Heart left ventricle (tissue), 13 donors: ENCODE data around the gene RCN2.

Experiments
- POLR2A ChIP-seq, 2 donors: fragments of 450-650 bp; IDR thresholded peaks; one replicate each; pipeline ENCODE4 v1.6.1; 2017; ENCODE audit warnings: antibody characterized with exemption in 2 of 2, mild to moderate bottlenecking in 2 of 2, moderate library complexity in 2 of 2
- TF ChIP-seq, protein P1 (sequence below), 12 donors: fragments of 200-600 bp; sonication (generic) in 4 of 12; IDR thresholded peaks; one replicate each; pipeline versions ENCODE4 v1.5.0 to v1.8.0; 2018 to 2022; ENCODE audit warnings: antibody characterized with exemption in 12 of 12, mild to moderate bottlenecking in 5 of 12
- donor health status: ischemic (EF 13 %, LVEDD 7.1; RV severe dilation, severe dysfunction).
- donor health status: DM: no; HTN: yes; CAD: no.
- donor health status: DM: no; HTN: no; CAD: no.
- donor health status: ischemic (EF 25% LVEDD 6.9; RV normal size, moderate dysfunction).
- donor health status: ischemic (EF 25% LVEDD 5.7; RV mildly dilated, moderate dysfunction).
- donor health status: ischemic (EF 35%, LVEDD 5.7; RV mildly dilated, moderate dysfunction).
- donor health status: nonischemic (EF 11% LVEDD 7.7; RV severe dilation, severe dysfunction).
- donor health status: DM: yes; HTN: yes; CAD: no.
- donor health status: PGD.
- donor health status: ischemic (EF 29% LVEDD 5.4; RV normal size, mild dysfunction).
- donor health status: nonischemic (EF 23%, LVEDD 6.1; RV moderate dilation, normal function).

- TF ChIP-seq, protein P1, sequence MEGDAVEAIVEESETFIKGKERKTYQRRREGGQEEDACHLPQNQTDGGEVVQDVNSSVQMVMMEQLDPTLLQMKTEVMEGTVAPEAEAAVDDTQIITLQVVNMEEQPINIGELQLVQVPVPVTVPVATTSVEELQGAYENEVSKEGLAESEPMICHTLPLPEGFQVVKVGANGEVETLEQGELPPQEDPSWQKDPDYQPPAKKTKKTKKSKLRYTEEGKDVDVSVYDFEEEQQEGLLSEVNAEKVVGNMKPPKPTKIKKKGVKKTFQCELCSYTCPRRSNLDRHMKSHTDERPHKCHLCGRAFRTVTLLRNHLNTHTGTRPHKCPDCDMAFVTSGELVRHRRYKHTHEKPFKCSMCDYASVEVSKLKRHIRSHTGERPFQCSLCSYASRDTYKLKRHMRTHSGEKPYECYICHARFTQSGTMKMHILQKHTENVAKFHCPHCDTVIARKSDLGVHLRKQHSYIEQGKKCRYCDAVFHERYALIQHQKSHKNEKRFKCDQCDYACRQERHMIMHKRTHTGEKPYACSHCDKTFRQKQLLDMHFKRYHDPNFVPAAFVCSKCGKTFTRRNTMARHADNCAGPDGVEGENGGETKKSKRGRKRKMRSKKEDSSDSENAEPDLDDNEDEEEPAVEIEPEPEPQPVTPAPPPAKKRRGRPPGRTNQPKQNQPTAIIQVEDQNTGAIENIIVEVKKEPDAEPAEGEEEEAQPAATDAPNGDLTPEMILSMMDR (IDR thresholded peaks at IDR 0.05) = no peak
- no peak for TF ChIP-seq POLR2A (IDR thresholded peaks at IDR 0.05)
These were observed 4.1 kb downstream of the RCN2 start for GRCh38 chr15:76935620-76936019.
